ENCODE results near the gene TRMT10B.

DNA sequence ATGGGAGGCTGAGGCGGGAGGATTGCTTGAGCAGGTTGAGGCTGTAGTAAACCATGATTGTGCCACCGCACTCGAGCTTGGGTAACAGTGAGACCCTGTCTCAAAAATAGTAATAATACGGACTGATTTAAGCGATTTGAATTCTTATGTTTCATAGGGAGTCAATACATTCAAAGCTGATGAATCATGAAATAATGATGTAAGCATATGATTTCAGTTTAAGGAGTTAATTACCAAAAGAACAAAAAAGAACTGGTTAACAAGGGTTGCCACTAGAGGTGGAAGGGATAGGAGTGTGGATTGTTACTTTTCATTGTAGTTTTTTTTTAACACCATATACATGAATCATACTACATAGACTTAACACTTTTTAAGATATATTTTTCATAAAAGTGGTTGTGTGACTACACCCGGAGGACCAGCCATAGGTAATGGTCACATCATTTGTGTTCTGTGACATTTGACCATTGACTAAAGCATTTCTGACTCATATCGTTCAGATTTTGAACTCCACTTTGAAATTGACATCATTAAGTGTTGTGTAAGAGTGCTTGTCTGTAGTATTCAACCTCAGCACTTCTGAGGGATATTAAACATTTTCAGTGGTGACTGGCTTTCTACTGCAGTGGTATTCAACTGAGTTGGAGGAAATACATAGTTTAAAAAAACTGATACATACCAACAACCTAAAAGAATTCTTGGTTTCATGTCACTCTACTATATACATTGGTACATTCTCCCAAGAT, 7.0 kb downstream of the TRMT10B start:
- TF ChIP-seq, protein P1, sequence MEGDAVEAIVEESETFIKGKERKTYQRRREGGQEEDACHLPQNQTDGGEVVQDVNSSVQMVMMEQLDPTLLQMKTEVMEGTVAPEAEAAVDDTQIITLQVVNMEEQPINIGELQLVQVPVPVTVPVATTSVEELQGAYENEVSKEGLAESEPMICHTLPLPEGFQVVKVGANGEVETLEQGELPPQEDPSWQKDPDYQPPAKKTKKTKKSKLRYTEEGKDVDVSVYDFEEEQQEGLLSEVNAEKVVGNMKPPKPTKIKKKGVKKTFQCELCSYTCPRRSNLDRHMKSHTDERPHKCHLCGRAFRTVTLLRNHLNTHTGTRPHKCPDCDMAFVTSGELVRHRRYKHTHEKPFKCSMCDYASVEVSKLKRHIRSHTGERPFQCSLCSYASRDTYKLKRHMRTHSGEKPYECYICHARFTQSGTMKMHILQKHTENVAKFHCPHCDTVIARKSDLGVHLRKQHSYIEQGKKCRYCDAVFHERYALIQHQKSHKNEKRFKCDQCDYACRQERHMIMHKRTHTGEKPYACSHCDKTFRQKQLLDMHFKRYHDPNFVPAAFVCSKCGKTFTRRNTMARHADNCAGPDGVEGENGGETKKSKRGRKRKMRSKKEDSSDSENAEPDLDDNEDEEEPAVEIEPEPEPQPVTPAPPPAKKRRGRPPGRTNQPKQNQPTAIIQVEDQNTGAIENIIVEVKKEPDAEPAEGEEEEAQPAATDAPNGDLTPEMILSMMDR (IDR thresholded peaks at IDR 0.05; ENCODE audit: low read depth, low read length, poor library complexity, severe bottlenecking): no peak
- no peak for TF ChIP-seq EZH2phosphoT487 (IDR thresholded peaks at IDR 0.05; ENCODE audit: borderline replicate concordance, low read length)
